ENCODE results near the gene CCDC127. TPM values are rescaled to one million over a fixed set of nuclear protein-coding genes. Genes with fewer than 3 reads are reported as not detected.

Gene CCDC127
- total and polyA plus RNA-seq, 2 donors (not counting 1 experiment from before 2014, with no cell fraction given) = 1.4 to 8.7 TPM

GRCh38 chr5:163338-163620, 54.7 kb downstream of the CCDC127 start:
- 93% methylated on average over 7 of the region's 7 CpGs for WGBS (ENCODE audit: insufficient coverage)
- intact Hi-C loops (cut with micrococcal nuclease) = no loop called here
- Histone ChIP-seq H3K4me2 (replicated peaks; ENCODE audit: low read depth, low read length, poor library complexity, severe bottlenecking) (no peak overlapping the region), H3K27me3 (replicated peaks in 1 of 4; ENCODE audit: control extremely low read depth in 1 of 4, control insufficient read depth in 3 of 4, insufficient read depth in 4 of 4, low read length in 3 of 4) (no peaks in the 10 kb centered on the region), H3K4me3 (ENCODE audit: control extremely low read depth in 1 of 5, extremely low read depth in 1 of 5, insufficient read depth in 1 of 5, low read depth in 2 of 5, low read length in 4 of 5) (no peak overlapping the region), H3K36me3 (replicated peaks in 1 of 2; ENCODE audit: control extremely low read depth in 1 of 2, control insufficient read depth in 1 of 2, extremely low read depth in 1 of 2, insufficient read depth in 2 of 2, low read length in 1 of 2) (no peaks in the 10 kb centered on the region), H2AFZ (ENCODE audit: insufficient read depth, low read depth, low read length, poor library complexity, severe bottlenecking) (no peak overlapping the region), H3K79me2 (ENCODE audit: control insufficient read depth, insufficient read depth, low read length) (no peaks in the 10 kb centered on the region), H3K4me1 (ENCODE audit: control insufficient read depth in 2 of 2, insufficient read depth in 2 of 2, low read length in 2 of 2) (no peaks in the 10 kb centered on the region), H3K27ac (ENCODE audit: low read length in 2 of 2) (no peak overlapping the region), H3K9me3 (ENCODE audit: control extremely low read depth in 1 of 3, control insufficient read depth in 2 of 3, insufficient read depth in 1 of 3, low read length in 2 of 3) (peaks cover 0 to 6% (median 0%) of the 10 kb centered on the region in 3 donors), H4K20me1 (ENCODE audit: control insufficient read depth, insufficient read depth, low read length, poor library complexity, severe bottlenecking) (no peaks in the 10 kb centered on the region), H3K9ac (ENCODE audit: low read length) (no peak overlapping the region)
- Mint-ChIP-seq H3K4me3 (no peak overlapping the region), H3K27ac (no peak overlapping the region), H3K4me1 (no peaks in the 10 kb centered on the region), H3K27me3 (peaks cover 15% of the 10 kb centered on the region), H3K9me3 (ENCODE audit: insufficient read depth) (no peaks in the 10 kb centered on the region)
- ChIA-PET POLR2A (no interaction called here), CTCF (no interaction called here)
- DNase-seq = no peak
- no peak for ATAC-seq (ENCODE audit: low read depth)
- TF ChIP-seq, protein P1, sequence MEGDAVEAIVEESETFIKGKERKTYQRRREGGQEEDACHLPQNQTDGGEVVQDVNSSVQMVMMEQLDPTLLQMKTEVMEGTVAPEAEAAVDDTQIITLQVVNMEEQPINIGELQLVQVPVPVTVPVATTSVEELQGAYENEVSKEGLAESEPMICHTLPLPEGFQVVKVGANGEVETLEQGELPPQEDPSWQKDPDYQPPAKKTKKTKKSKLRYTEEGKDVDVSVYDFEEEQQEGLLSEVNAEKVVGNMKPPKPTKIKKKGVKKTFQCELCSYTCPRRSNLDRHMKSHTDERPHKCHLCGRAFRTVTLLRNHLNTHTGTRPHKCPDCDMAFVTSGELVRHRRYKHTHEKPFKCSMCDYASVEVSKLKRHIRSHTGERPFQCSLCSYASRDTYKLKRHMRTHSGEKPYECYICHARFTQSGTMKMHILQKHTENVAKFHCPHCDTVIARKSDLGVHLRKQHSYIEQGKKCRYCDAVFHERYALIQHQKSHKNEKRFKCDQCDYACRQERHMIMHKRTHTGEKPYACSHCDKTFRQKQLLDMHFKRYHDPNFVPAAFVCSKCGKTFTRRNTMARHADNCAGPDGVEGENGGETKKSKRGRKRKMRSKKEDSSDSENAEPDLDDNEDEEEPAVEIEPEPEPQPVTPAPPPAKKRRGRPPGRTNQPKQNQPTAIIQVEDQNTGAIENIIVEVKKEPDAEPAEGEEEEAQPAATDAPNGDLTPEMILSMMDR (IDR thresholded peaks at IDR 0.05) = no peak
- no peak for TF ChIP-seq EZH2 (IDR thresholded peaks at IDR 0.05; ENCODE audit: borderline replicate concordance, insufficient read depth, low read depth, low read length, poor library complexity, severe bottlenecking)

DNA sequence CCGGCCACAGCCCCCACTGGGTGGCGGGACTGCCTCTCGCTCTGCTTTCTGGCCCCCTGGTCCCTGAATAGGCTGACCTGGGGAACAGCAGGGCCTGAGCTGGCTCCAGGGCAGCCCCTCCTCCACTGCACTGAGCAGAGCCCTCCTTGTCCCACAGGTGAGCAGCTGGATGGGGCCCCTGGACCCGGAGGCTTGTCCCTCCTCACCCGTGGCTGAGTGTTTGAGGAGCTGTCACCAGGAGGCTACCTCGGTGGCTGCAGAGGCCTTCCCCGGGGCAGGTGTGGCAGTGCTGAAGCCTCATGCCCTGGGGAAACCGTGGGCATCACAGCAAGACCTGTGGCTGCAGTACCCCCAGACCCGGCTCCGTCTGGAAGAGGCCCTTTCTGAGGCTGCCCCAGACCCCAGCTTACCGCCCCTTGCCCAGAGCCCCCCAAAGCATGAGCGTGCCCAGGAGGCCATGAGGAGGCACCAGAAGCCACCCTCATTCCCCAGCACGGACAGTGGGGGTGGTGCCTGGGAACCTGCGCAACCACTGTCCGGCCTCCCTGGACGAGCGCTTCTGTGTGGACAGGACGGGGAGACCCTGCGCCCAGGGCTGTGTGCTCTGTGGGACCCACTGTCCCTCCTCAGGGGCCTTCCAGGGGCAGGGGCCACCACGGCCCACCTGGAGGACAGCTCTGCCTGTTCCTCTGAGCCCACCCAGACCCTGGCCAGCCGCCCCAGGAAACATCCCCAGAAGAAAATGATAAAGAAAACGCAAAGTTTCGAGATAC, 55.2 kb downstream of the CCDC127 start:
- CTCF ChIA-PET = no interaction called here
- no peak overlapping the region for H3K4me3 Mint-ChIP-seq
- intact Hi-C loops (cut with micrococcal nuclease) = no loop called here
- no peaks in the 10 kb centered on the region for H3K79me2 ChIP-seq (ENCODE audit: control insufficient read depth, insufficient read depth, low read length)
- no peaks in the 10 kb centered on the region for H4K20me1 ChIP-seq (ENCODE audit: control insufficient read depth, insufficient read depth, low read length, poor library complexity, severe bottlenecking)
- no peaks in the 10 kb centered on the region for H3K27me3 ChIP-seq (replicated peaks in 1 of 4; ENCODE audit: control extremely low read depth in 1 of 4, control insufficient read depth in 3 of 4, insufficient read depth in 4 of 4, low read length in 3 of 4)
- peaks cover 15% of the 10 kb centered on the region for H3K27me3 Mint-ChIP-seq
- H3K9ac ChIP-seq (ENCODE audit: low read length) = no peak overlapping the region
- no peak overlapping the region for H2AFZ ChIP-seq (ENCODE audit: insufficient read depth, low read depth, low read length, poor library complexity, severe bottlenecking)
- H3K4me2 ChIP-seq (replicated peaks; ENCODE audit: low read depth, low read length, poor library complexity, severe bottlenecking) = no peak overlapping the region
- DNase-seq (no peak), ATAC-seq (ENCODE audit: low read depth) (no peak)
- POLR2A ChIA-PET = no interaction called here
- no peaks in the 10 kb centered on the region for H3K9me3 Mint-ChIP-seq (ENCODE audit: insufficient read depth)
- H3K27ac Mint-ChIP-seq = no peak overlapping the region
- TF ChIP-seq EZH2 (IDR thresholded peaks at IDR 0.05; ENCODE audit: borderline replicate concordance, insufficient read depth, low read depth, low read length, poor library complexity, severe bottlenecking) = no peak
- TF ChIP-seq, protein P1 (IDR thresholded peaks at IDR 0.05) = no peak
- WGBS (ENCODE audit: insufficient coverage) = 93% methylated on average over 23 of the region's 23 CpGs
- H3K36me3 ChIP-seq (replicated peaks in 1 of 2; ENCODE audit: control extremely low read depth in 1 of 2, control insufficient read depth in 1 of 2, extremely low read depth in 1 of 2, insufficient read depth in 2 of 2, low read length in 1 of 2) = no peaks in the 10 kb centered on the region
- H3K9me3 ChIP-seq (ENCODE audit: control extremely low read depth in 1 of 3, control insufficient read depth in 2 of 3, insufficient read depth in 1 of 3, low read length in 2 of 3) = peaks cover 0 to 6% (median 0%) of the 10 kb centered on the region in 3 donors
- H3K4me3 ChIP-seq (ENCODE audit: control extremely low read depth in 1 of 5, extremely low read depth in 1 of 5, insufficient read depth in 1 of 5, low read depth in 2 of 5, low read length in 4 of 5) = no peak overlapping the region
- no peaks in the 10 kb centered on the region for H3K4me1 Mint-ChIP-seq
- no peak overlapping the region for H3K27ac ChIP-seq (ENCODE audit: low read length in 2 of 2)
- H3K4me1 ChIP-seq (ENCODE audit: control insufficient read depth in 2 of 2, insufficient read depth in 2 of 2, low read length in 2 of 2) = no peaks in the 10 kb centered on the region
